GM19438 (cell line): ENCODE measurements around the gene CD8B2.
"Not testable (repeated sequence)": the region's sequence is repeated elsewhere in the genome, so short reads cannot be mapped to it uniquely, and the experiment has no call there.

ENCODE experiments used
- ATAC-seq: cut with Tn5 transposase; IDR thresholded peaks from one replicate; pipeline ENCODE4 v1.9.1; 2021; ENCODE audit warnings: low read depth; ENCODE audit not compliant: unreplicated experiment

The CD8B2 gene

DNA sequence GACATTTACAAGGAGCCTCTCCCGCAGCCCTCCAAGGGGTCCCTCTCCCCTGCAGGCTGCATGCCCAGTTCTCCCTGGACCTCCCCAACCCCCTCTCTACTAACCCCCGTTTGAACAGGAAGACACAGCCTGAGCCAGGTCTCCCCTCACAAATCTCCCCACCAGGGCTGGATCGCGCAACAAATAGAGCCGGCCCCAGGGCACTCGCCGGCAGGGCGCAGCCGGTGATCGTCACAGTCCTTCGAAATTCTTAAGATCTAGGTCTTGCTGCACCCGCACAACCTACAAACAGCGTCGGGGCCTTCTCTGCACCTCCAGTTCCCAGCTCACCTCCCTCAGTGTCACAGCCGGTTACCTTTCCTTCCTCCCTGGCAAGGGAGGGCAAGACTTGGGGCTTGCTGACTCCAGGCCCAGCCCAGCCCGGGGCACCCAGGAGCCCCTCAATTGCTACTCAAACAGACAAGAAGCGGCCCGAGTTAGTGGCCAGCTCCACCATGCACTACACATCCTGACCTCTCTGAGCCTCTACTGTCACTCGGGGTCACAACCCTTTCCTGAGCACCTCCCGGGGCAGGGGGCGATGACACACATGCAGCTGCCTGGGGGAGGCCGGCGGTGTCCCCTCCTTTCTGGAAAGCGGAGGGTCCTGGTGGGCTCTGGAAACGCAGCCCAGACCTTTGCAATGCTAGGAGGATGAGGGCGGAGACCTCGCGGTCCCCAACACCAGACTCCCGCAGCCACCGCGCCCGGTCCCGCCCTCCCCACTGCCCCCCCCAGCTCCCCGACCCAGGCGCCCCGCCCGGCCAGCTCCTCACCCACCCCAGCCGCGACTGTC, at the start of gene CD8B2:
Gene CD8B2, plus strand, starts transcription at position 814 of the 835 bp plus-strand sequence. CDS start 63 bp downstream, outside the sequence.
- ATAC-seq: not testable (repeated sequence)

DNA sequence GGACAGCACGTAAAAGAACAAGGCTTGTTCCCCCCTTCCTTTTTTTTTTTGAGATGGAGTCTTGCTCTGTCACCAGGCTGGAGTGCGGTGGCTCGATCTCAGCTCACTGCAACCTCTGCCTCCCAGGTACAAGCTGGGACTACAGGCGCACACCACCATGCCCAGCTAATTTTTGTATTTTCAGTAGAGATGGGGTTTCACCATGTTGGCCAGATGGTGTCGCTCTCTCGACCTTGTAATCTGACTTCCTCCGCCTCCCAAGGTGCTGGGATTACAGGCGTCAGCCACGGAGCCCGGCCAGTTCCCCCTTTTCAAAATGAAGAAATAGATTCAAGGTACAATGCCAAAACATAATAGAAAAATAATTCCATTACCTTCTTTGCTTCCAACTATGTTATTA, 25.3 kb upstream of the CD8B2 start:
- not testable (repeated sequence) for ATAC-seq

DNA sequence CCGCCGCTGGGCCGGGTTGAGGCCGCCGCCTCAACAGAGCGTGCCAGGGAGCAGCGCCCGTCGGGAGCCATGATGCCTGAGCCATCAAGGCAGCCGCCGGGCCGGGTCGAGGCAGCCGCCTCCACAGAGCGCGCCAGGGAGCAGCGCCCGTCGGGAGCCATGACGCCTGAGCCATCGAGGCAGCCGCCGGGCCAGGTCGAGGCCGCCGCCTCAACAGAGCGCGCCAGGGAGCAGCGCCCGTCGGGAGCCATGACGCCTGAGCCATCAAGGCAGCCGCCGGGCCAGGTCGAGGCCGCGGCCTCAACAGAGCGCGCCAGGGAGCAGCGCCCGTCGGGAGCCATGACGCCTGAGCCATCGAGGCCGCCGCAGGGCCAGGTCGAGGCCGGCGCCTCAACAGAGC, 19.6 kb upstream of the CD8B2 start:
- not testable (repeated sequence) for ATAC-seq

DNA sequence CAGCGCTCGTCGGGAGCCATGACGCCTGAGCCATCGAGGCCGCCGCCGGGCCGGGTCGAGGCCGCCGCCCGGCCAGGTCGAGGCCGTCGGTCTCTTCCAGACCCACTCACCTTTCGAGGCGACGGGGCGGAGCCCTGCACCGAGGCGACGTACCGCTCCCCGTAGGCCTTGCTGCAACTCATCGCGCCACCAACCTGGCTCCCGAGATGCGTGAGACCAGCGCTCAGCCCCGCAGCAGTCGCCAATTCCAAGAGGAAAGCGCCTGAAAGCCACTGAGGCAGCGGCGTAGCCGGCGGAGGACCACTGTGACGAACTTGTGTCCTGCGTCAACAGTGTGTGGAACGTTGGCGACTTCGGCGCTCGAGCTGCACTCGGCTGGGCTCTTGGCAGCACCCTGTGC, 19.1 kb upstream of the CD8B2 start, which contains the start of gene RGPD3:
Gene RGPD3, minus strand, starts transcription at position 307 of the 400 bp plus-strand sequence. Its CDS starts 125 bp downstream, at position 182.
- ATAC-seq: not testable (repeated sequence)

DNA sequence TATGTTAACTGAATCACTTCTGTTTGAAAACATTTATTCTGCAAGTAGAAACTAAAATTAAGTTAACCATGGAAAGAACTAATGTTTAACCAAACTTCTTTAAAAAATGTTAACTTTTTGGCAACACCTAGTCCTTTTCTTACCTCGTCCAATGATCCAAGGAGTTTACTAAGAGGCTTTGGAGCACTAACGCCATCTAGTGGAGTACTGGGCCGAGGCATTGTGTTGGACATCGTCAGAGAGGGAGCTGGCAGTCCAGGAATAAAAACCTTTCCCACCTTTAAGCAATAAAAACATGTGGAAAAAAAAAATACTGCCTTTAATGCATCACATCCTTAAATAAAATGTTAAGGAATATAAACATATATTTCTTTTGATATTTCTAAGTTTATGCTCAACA, 16.5 kb upstream of the CD8B2 start:
- not testable (repeated sequence) for ATAC-seq

DNA sequence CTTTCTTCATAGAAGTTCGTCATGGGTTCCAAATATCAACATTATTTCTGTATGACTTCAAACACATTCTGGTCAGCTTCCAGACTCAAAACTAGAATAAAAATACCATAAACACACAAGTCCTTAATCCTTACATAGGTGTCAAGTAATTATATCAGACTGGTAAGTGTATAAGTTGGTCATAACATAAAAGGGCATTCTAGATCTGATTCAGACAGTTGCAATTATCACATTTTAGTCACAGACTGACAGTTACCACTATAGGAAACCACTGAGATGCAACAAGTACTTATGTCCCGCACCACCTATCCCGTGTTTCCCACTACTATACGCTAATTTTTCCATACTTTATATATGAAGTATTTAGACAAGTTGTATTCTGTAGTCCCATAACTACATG, 9.5 kb upstream of the CD8B2 start:
- not testable (repeated sequence) for ATAC-seq

DNA sequence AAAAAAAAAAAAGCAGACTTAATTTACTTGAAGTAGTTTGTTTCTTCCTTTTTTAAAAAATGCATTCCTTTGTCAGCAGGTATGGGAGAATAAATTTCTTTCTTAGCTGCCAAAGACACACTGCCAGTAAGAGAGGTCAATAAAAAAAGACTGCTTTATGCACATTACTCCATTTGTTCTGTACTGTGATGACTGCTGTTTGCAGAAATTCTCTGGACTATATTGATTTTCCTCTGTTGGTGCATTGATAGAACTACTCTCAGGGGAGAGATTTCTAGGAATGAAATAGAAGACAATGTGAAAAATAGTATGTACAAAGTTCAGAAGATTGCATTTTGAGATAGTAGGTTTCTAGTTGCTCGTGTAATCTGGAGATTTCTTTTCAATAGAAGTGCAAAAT, 7.6 kb upstream of the CD8B2 start:
- ATAC-seq: not testable (repeated sequence)

DNA sequence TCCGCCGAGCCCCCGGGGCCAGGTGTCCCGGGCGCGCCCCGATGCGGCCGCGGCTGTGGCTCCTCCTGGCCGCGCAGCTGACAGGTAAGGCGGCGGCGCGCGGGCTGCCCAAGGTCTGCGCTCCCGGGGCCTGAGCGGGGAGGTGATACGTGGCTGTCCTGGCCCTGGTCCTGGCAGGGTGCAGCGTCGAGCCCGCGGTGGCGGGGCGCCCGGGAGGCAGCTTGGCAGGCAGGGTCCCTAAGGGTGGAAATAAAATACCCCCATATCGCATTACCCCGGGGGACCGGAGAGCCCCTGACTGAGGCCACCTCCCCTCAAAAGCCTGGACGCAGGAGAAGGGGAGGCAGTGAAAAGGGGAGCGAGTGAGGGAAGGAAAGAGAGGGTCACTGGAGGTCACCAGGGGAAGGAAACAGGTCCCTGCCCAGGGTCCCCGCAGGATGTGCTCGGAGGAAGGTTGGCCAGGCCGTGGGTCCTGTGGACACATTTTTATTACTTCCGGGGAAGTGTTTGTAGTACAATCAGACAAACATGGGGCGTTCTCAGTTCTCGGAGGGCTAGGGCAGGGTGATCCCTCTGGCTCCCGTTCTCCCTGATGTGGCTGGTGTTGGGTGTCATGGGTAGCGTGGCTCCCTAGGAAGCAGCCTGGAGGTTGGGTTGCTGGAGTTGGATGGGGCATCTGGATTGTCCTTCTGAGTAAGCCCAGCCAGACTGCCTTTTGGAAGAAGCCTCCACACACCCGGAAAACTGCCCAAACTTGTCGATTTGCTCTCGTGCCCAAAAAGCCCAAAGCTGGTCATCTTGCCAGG, 425 bp downstream of the CD8B2 start:
- ATAC-seq: not testable (repeated sequence)

DNA sequence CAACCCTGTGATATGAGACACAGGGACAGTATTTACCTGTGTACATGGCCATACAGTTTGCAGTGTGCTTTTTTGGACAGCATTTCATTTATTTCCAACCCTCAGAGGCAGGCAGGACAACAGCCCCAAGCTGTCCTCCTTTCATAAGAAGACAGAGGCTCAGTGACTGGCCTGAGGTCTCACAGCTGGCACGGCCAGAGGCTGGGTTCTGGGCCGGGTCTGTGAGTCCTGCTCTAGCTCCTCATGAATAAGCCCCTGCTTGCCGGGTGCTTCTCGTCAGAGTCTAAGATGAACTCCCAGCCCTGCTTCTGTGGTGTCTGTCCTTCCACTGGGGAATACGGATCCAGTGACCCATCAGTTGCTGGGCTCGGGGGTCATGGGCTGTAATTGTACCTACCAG, 2.5 kb downstream of the CD8B2 start:
- not testable (repeated sequence) for ATAC-seq

DNA sequence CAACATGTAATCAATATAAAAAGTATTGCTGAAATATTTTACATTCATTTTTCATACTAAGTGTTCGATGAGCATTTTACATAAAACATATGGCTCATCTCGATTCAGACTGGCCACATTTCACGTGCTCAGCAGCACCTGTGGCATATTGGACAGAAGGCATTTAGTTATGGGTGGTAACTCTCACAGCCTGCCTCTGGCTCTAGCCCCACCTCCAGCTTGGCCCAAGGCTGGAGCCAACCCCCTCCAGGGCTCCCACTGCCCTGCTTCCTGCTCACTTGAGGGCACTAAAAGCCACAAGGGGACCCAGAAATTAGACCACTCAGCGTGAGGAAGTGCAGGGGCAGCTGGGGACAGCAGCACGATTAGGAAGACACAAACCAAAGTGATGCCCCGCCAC, 5.2 kb downstream of the CD8B2 start:
- ATAC-seq: not testable (repeated sequence)

DNA sequence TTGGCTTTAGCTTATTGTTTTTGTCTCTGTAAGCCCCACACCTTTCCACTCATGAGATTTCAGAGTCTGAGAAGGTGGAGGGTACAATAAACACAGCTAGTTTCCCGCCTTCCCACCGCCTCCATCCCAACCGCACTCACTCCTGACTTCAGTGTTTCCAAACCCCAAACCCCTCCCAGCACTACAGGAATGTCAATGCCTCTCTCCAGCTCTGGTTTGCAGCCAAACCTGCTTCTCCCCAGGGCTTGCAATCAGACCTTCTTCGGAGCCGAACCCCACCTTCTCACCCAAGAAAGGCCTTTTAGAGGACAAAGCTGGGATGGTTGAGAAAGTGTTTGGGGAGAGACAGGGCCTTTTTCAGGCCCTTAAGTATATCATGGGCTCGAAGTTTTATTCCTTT, 5.7 kb downstream of the CD8B2 start:
- ATAC-seq: not testable (repeated sequence)

DNA sequence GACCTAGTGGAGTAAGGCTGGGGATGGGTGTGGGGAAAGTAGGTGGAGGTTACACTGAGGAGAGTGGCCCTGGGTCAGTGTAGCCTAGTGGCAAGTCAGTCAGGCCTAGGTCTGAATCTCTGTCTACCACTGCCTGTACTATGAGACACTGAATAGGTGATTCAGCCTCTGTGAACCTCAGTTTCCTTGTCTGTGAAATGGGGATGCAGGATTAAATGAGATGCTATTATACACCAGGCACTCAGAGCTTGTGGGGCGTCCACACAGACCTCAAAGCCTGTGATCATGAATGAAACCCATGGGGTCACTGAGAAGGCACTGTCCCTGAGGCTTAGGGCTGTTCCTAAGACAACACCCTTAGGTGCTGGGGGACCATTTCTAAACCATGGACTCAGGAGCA, 11.4 kb downstream of the CD8B2 start:
- ATAC-seq: not testable (repeated sequence)

DNA sequence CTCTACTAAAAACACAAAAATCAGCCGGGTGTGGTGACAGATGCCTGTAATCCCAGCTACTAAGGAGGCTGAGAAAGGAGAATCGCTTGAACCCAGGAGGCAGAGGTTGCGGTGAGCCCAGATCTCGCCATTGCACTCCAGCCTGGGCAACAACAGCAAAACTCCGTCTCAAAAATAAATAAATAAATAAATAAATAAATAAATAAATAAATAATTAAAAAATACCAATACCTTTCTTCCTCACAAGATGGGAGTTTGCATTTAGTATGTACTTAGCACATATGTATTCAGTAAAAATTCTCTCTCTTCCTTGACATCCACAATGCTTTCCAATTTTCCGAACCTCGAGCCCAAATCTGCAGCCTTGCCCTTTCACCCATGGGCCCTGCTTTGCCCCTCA, 13.2 kb downstream of the CD8B2 start:
- not testable (repeated sequence) for ATAC-seq

DNA sequence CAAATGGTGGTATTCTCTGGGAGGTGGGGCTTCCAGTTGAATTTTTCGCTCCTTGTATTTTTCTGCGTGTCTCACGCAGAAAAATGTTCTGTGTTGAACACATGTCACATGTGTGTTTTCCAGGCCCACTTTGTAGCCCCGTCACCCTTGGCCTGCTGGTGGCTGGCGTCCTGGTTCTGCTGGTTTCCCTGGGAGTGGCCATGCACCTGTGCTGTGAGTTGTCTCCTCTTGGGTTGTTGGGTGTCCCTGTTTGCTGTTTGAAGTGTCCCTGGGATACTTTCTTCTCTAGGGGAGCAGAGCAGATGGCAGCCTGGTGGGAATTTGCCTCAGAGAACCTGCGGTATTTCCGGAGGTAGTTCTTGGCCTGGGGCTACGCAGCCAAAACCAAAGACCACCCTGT, 15.2 kb downstream of the CD8B2 start:
- not testable (repeated sequence) for ATAC-seq

DNA sequence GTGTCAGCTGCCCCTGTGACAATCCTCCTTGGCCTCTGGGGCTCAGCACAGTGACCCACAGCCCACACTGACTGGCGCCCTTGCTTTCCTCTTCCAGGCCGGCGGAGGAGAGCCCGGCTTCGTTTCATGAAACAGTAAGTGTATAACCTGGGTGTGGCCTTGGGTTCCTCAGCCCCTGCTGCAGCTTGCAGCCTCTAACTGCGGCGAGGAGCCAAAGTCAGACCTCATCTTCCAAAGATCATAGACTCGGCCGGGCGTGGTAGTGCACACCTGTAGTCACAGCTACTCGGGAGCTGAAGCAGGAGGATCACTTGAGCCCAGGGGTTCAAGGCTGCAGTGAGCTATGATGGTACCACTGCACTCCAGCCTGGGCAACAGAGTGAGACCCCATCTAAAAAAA, 17.0 kb downstream of the CD8B2 start:
- ATAC-seq: not testable (repeated sequence)

DNA sequence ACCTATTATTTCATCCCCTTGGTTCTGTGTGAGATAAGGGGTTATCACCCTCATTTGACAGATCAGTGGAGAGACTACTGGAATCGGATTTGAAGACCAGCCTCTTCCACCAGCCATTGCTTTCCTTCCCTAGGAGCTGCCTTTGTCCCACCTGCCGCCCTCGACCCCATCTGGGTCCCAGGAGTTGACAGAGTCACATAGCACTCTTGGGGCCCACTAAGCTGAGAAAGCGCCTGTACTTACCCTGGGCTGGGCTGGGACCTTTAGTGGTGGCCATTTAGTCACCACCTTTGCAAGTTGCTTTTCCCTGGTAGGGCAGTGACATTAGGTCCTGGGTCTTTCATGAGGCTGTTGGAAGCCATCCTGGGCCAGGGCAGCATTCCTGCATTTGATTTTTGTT, 17.6 kb downstream of the CD8B2 start:
- ATAC-seq: not testable (repeated sequence)

DNA sequence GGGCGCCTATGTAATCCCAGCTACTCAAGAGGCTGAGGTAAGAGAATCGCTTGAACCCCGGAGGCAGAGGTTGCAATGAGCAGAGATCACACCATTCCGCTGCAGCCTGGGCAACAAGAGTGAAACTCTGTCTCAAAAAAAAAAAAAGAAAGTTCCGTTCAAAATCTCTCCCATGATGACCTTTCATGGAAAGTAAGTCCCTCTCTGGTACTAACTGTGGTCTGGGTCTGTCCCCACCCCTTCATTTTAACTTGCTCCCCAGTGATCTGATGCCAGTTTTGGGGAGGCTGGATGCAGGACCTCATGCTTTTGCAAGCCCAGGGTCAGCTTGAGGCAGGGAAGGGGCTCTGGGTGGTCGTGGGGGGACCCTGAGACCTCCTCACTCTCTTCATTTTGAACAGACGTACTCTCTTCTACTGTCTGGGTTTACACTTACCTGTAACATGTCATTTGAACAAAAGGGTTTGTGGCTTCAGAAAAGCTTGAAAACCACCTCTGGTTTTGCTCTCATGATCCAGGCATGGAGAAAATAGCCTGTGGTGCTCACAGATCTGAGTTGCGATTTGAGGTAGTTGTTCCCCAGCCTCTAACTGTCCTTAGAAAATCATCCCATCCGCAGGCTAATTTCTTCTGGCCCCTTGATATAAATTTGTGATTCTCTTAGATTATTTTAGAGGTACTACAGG, 19.0 kb downstream of the CD8B2 start:
- not testable (repeated sequence) for ATAC-seq

DNA sequence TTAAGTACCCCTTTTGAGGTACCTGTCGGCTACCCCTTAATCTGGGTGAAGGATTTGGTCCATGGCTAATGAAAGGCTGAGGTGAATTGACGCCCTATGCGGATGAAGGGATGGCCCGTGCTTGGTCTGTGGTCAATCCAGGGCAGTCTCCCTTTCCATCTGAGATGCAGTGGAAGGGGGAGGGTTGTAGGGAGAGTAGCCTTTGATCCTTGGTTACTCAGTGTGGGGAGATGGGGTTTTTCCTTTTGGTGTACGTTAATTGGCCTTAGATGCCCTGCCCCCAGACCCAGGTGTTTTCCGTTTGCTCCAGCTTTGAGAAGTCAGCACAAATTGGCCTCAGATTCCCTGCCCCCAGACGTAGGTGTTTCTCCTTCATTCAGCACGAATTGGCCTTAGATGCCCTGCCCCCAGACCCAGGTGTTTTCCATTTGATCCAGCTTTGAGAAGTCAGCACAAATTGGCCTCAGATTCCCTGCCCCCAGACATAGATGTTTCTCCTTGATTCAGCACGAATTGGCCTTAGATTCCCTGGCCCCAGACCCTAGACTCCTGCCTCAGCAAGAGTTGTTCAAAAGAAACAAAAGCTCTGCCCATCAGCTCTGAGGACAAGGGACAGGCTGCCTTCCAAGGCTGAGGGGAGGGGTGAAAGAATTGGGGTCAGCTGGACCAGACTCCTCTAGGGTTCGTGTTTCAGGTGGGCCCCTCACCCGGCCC, 21.7 kb downstream of the CD8B2 start:
- not testable (repeated sequence) for ATAC-seq

DNA sequence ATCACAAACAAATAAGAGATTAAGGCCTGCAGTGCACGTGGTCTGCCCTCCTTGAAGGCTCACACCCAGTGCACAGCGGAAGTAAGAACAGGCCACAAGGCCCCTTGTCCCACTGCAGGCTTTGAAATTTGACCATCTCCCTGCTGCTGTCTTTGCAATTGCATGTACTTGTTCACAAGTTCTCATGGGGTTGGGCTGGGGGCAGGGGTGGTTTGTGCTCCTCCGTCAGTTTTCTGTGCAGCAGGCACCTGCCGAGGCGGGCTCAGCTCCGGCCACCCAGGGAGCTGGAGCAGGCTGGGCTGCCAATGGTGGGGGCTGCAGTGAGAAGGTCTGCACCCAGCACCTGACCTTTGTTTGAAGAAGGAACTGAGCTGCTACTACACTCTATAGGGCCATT, 22.2 kb downstream of the CD8B2 start:
- ATAC-seq: not testable (repeated sequence)

DNA sequence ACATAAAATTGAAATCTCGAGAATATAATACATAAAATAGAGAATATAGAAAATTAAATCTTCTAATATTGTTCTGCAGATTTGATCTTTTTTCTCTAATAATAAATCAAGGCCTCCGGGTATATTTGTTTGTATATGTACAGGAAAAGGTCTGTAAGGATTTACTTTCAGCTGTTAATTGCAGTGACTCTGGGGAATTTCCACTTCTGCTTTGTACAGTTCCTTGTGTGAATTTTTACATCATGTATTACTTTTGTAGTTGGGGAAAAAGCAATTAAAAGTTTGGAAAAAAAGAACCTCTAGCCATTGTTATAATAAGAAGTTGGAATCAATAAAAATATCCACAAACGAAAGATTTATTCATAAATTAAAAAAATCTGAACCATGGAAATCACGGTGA, 23.6 kb downstream of the CD8B2 start:
- not testable (repeated sequence) for ATAC-seq
